Measurements from ENCODE around the gene LRRTM1. TPM values are rescaled to one million over a fixed set of nuclear protein-coding genes. Genes with fewer than 3 reads are reported as not detected.

The LRRTM1 gene
- total RNA-seq, 1 donor from 2014 or later, result 2.5 TPM

- TF ChIP-seq CTCF (IDR thresholded peaks at IDR 0.05; ENCODE audit: insufficient read depth, low read length, poor library complexity, severe bottlenecking), result no peak
- Histone ChIP-seq H3K36me3 (ENCODE audit: control insufficient read depth, insufficient read depth, low read length) (no peaks in the 10 kb centered on the region), H3K4me3 (ENCODE audit: low read depth, low read length) (no peak overlapping the region), H3K27me3 (ENCODE audit: control insufficient read depth, insufficient read depth, low read length) (peaks cover 11% of the 10 kb centered on the region)
- no peak for DNase-seq (ENCODE audit: low read depth)
Observed at GRCh38 chr2:80322311-80322920, 17.9 kb upstream of the LRRTM1 start.

DNA sequence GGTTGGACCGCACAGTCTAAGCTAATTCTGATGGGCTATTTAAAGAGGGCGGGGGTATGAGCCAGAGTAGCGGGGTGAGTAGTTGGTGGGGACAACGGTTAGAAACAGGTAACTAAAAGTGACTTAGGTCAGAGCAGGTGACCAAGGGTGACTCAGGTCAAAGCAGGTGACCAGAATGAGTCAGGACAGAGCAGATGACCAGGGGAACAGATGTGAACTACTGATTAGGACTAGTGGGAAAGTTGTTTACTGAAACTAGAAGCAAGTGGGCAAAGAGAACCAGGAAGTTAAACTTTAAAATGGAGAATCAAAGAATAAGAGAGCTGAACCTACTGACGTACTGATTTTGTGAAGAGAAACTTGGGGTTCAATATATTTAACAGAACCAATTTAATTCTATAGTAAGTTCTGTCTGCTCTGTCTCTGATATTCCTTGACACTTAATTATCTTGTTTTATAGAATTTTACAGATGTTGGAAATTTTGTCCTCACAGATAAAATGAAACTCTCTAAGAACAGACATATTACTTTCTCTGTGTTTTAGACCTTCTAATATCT lies 7.8 kb upstream of the LRRTM1 start:
- Histone ChIP-seq H3K4me3 (ENCODE audit: low read depth, low read length) (no peak overlapping the region), H3K27me3 (ENCODE audit: control insufficient read depth, insufficient read depth, low read length) (no peaks in the 10 kb centered on the region), H3K36me3 (ENCODE audit: control insufficient read depth, insufficient read depth, low read length) (no peaks in the 10 kb centered on the region)
- TF ChIP-seq CTCF (IDR thresholded peaks at IDR 0.05; ENCODE audit: insufficient read depth, low read length, poor library complexity, severe bottlenecking), result no peak
- DNase-seq (ENCODE audit: low read depth), result no peak

- Histone ChIP-seq H3K36me3 (ENCODE audit: control insufficient read depth, insufficient read depth, low read length) (no peaks in the 10 kb centered on the region), H3K4me3 (ENCODE audit: low read depth, low read length) (no peak overlapping the region), H3K27me3 (ENCODE audit: control insufficient read depth, insufficient read depth, low read length) (no peaks in the 10 kb centered on the region)
- DNase-seq (ENCODE audit: low read depth), result no peak
- TF ChIP-seq CTCF (IDR thresholded peaks at IDR 0.05; ENCODE audit: insufficient read depth, low read length, poor library complexity, severe bottlenecking), result no peak
Observed at GRCh38 chr2:80311304-80311703, 6.8 kb upstream of the LRRTM1 start.

GRCh38 chr2:80303006-80303908 lies 1.3 kb downstream of the LRRTM1 start:
- Histone ChIP-seq H3K27me3 (ENCODE audit: control insufficient read depth, insufficient read depth, low read length) (peaks cover 38% of the 10 kb centered on the region), H3K36me3 (ENCODE audit: control insufficient read depth, insufficient read depth, low read length) (no peaks in the 10 kb centered on the region), H3K4me3 (ENCODE audit: low read depth, low read length) (peak overlapping the region; percentile 19)
- DNase-seq (ENCODE audit: low read depth), result no peak
- no peak for TF ChIP-seq CTCF (IDR thresholded peaks at IDR 0.05; ENCODE audit: insufficient read depth, low read length, poor library complexity, severe bottlenecking)

DNA sequence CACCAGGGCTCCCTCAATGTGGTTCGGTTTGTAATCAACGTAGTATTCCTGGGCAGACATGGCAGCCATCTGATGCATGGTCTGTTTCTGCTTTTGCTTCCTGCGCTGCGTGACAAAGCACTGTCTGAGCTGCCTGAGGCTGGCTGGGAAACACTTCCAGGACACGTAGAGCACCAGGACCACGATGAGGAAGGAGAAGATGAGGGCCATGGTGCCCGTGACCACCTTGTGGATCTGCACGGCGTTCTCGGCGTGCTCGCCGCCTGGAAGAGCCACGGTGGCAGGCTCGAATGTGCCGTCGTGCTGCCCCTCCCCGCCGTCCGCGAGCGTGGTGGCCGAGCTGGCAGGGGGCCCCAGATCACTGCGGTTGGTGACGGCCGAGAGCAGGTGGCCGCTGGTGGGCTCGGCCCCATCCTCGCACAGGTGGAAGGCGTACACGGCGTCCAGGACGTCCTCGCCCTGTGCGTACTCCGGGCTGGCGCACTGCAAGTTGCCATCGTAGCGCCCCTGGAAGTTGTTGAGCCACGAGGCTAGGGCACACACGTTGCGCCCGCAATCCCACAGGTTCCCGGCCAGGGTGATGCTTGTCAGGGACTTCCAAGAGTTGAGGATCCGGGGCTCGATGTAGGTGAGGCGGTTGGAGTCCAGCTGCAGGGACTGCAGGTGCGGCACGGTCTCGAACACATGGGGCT lies 2.1 kb downstream of the LRRTM1 start:
- no peaks in the 10 kb centered on the region for H3K36me3 ChIP-seq (ENCODE audit: control insufficient read depth, insufficient read depth, low read length)
- no peak for DNase-seq (ENCODE audit: low read depth)
- TF ChIP-seq CTCF (IDR thresholded peaks at IDR 0.05; ENCODE audit: insufficient read depth, low read length, poor library complexity, severe bottlenecking), result no peak
- no peak overlapping the region for H3K4me3 ChIP-seq (ENCODE audit: low read depth, low read length)
- H3K27me3 ChIP-seq (ENCODE audit: control insufficient read depth, insufficient read depth, low read length), result peaks cover 38% of the 10 kb centered on the region

Measured in kidney epithelial cell (primary cell).